Fibroblast of lung (primary cell): ENCODE results near the gene UGT2B11. TPM values are rescaled to one million over a fixed set of nuclear protein-coding genes. Genes with fewer than 3 reads are reported as not detected.
"Not testable (repeated sequence)": the region's sequence is repeated elsewhere in the genome, so short reads cannot be mapped to it uniquely, and the experiment has no call there.

ENCODE experiments used
- DNase-seq, 2 donors: peaks; one replicate each; pipeline versions ENCODE4 v3.0.0 to v3.0.0-alpha.2; 2010; ENCODE audit warnings: low read depth in 2 of 2
- H2AFZ ChIP-seq: 2 replicates; pipeline ENCODE4 v1.5.1; 2012; ENCODE audit warnings: low read length, control low read depth, inconsistent platforms
- H3K27ac ChIP-seq: 2 replicates; pipeline ENCODE4 v1.5.1; 2011; ENCODE audit warnings: low read length, control low read depth; ENCODE audit not compliant: insufficient read depth
- H3K27me3 ChIP-seq: 2 replicates; pipeline ENCODE4 v1.5.1; 2011; ENCODE audit warnings: mild to moderate bottlenecking, low read length; ENCODE audit not compliant: control insufficient read depth, insufficient read depth
- H3K36me3 ChIP-seq: 2 replicates; pipeline ENCODE4 v1.5.1; 2011; ENCODE audit warnings: low read length; ENCODE audit not compliant: control insufficient read depth, insufficient read depth
- H3K4me1 ChIP-seq: 2 replicates; pipeline ENCODE4 v1.5.1; 2011; ENCODE audit warnings: low read length; ENCODE audit not compliant: control insufficient read depth, insufficient read depth; ENCODE audit errors: extremely low read depth
- H3K4me2 ChIP-seq: 2 replicates; pipeline ENCODE4 v1.5.1; 2011; ENCODE audit warnings: low read length, control low read depth; ENCODE audit not compliant: insufficient read depth; ENCODE audit errors: extremely low read depth
- H3K4me3 ChIP-seq, 4 experiments: fragments of 200-600 bp in 1 of 4; sonication (generic) in 1 of 4; replicated peaks in 1 of 4; 2 replicates each; pipeline ENCODE4 v1.5.1; 2011 to 2016; ENCODE audit warnings: low read length in 4 of 4, low read depth in 3 of 4, mild to moderate bottlenecking in 3 of 4, control low read depth in 2 of 4, inconsistent platforms in 1 of 4, mixed read lengths in 1 of 4; ENCODE audit not compliant: insufficient read depth in 1 of 4; ENCODE audit errors: control extremely low read depth in 1 of 4
- H3K79me2 ChIP-seq: 2 replicates; pipeline ENCODE4 v1.5.1; 2012; ENCODE audit warnings: mild to moderate bottlenecking, low read length, inconsistent platforms; ENCODE audit not compliant: control insufficient read depth, insufficient read depth
- H3K9ac ChIP-seq: 2 replicates; pipeline ENCODE4 v1.5.1; 2011; ENCODE audit warnings: mild to moderate bottlenecking, low read length, control low read depth; ENCODE audit not compliant: insufficient read depth
- H3K9me3 ChIP-seq: 2 replicates; pipeline ENCODE4 v1.5.1; 2012; ENCODE audit warnings: low read depth, low read length; ENCODE audit not compliant: control insufficient read depth, insufficient read depth
- H4K20me1 ChIP-seq: 2 replicates; pipeline ENCODE4 v1.5.1; 2011; ENCODE audit warnings: low read length; ENCODE audit not compliant: control insufficient read depth, insufficient read depth; ENCODE audit errors: extremely low read depth
- CTCF ChIP-seq, 2 donors: IDR thresholded peaks in 1 of 2; conservative IDR thresholded peaks in 1 of 2; 1 replicate in 1 of 2; 2 replicates in 1 of 2; pipeline ENCODE4 v1.5.1; 2011 to 2012; ENCODE audit warnings: low read length in 2 of 2, control low read depth in 1 of 2, inconsistent platforms in 1 of 2, low read depth in 1 of 2, mild to moderate bottlenecking in 1 of 2
- EZH2 ChIP-seq: IDR thresholded peaks from 2 replicates; pipeline ENCODE4 v1.5.1; 2012; ENCODE audit warnings: low read length, control low read depth, mild to moderate bottlenecking; ENCODE audit errors: missing control alignments
- polyA plus RNA-seq, 2 donors: library from polyadenylated mRNA; depleted of rRNA in 1 of 2; stranded (reverse) in 1 of 2; unstranded in 1 of 2; fragments of >200 nt; gene quantifications; 2 replicates each; pipeline ENCODE4 v1.2.1, GENCODE V29; 2011 to 2012; ENCODE audit warnings: missing spikeins in 1 of 2
- total RNA-seq: library from RNA; depleted of rRNA; stranded (reverse); fragments of >200 nt; gene quantifications from 2 replicates; pipeline ENCODE4 v1.2.1, GENCODE V29; 2014

Gene UGT2B11
- total and polyA plus RNA-seq, 2 donors (not counting 1 experiment from before 2014, with no cell fraction given) = not detected

- Histone ChIP-seq H3K27me3 (no peaks in the 10 kb centered on the region), H3K79me2 (no peaks in the 10 kb centered on the region), H3K4me1 (no peaks in the 10 kb centered on the region), H3K27ac (no peak overlapping the region), H2AFZ (no peak overlapping the region), H3K9ac (no peak overlapping the region), H4K20me1 (no peaks in the 10 kb centered on the region), H3K36me3 (no peaks in the 10 kb centered on the region), H3K9me3 (no peaks in the 10 kb centered on the region), H3K4me3 (no peak overlapping the region), H3K4me2 (no peak overlapping the region)
- TF ChIP-seq EZH2 (no peak), CTCF (conservative IDR thresholded peaks at IDR 0.05 in 1 of 2, IDR thresholded peaks at IDR 0.05 in 1 of 2; ENCODE audit: low read depth in 1 of 2, low read length in 2 of 2) (no peak)
- DNase-seq = no peak
These were observed 3.6 kb downstream of the UGT2B11 start for GRCh38 chr4:69210911-69211310.

- not testable (repeated sequence) for H3K9ac ChIP-seq, H3K9me3 ChIP-seq, H4K20me1 ChIP-seq, H3K27ac ChIP-seq, H3K79me2 ChIP-seq, DNase-seq, H3K27me3 ChIP-seq, H3K4me3 ChIP-seq, H3K4me1 ChIP-seq, H3K36me3 ChIP-seq, H3K4me2 ChIP-seq, H2AFZ ChIP-seq
These were observed 16.0 kb downstream of the UGT2B11 start for GRCh38 chr4:69198506-69198905.

GRCh38 chr4:69196209-69196965 lies 18.2 kb downstream of the UGT2B11 start:
- TF ChIP-seq EZH2 = no peak
- TF ChIP-seq CTCF (conservative IDR thresholded peaks at IDR 0.05 in 1 of 2, IDR thresholded peaks at IDR 0.05 in 1 of 2; ENCODE audit: low read depth in 1 of 2, low read length in 2 of 2) = no peak
- no peak overlapping the region for H3K4me3 ChIP-seq
- no peak overlapping the region for H2AFZ ChIP-seq
- no peak overlapping the region for H3K27ac ChIP-seq
- H3K4me1 ChIP-seq = no peaks in the 10 kb centered on the region
- DNase-seq = no peak
- no peaks in the 10 kb centered on the region for H3K9me3 ChIP-seq
- H3K4me2 ChIP-seq = no peak overlapping the region
- H3K27me3 ChIP-seq = no peaks in the 10 kb centered on the region
- no peaks in the 10 kb centered on the region for H4K20me1 ChIP-seq
- no peak overlapping the region for H3K9ac ChIP-seq
- no peaks in the 10 kb centered on the region for H3K79me2 ChIP-seq
- no peaks in the 10 kb centered on the region for H3K36me3 ChIP-seq
